NB4 (cell line): ENCODE data around the gene ATRAID.

Experiments used
- CTCF ChIP-seq: IDR thresholded peaks from one replicate; pipeline ENCODE4 v1.5.1; 2012; ENCODE audit warnings: low read depth, low read length
- POLR2A ChIP-seq: IDR thresholded peaks from 2 replicates; pipeline ENCODE4 v1.6.1; 2011; ENCODE audit warnings: mild to moderate bottlenecking; ENCODE audit not compliant: insufficient read length; ENCODE audit errors: extremely low read depth

- no peak for TF ChIP-seq CTCF
- TF ChIP-seq POLR2A = no peak
Observed at GRCh38 chr2:27177441-27178351, 34.1 kb upstream of the ATRAID start.
